ENCODE measurements around the gene SLC7A10. TPM values are rescaled to one million over a fixed set of nuclear protein-coding genes. Genes with fewer than 3 reads are reported as not detected.

Gene SLC7A10
- total and polyA plus RNA-seq, 4 donors = 0.63 TPM; not detected in 3

DNA sequence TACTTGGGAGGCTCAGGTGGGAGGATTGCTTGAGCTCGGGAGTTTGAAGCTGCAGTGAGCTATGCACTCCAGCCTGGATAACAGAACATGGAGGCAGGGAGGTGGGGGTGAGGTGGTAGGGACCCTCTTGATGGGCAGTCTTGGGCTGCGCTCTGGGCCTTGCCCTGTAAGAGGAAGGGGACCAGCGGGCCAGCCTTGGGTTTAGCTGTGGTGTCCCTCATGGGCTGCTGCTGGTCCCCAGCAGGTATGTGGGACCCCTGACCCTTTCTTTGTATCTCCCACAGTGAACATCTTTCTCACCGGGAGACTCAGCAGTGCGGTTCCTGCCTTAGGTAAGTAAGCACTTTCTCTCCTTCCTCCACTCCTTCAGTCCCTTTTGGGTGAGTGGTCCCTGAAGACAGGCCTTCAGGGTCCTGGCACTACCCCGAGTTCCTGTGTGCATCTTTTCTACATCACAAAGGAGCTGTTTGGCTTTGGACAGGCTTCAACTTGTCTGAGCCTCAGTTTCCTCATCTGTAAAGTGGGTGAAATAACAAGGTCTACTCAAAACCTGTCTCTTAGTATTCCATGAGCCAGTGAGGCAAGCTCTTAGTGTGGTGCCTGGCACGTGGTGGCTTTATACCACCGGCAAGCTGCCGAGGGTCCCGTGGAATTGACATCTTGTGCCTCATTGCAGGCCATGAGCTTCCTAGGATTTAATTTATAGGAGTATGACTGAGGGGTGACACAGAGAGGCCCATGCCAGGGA, 29.0 kb downstream of the SLC7A10 start:
- no peaks in the 10 kb centered on the region for H3K36me3 ChIP-seq (ENCODE audit: control insufficient read depth in 1 of 2, insufficient read depth in 2 of 2, low read length in 1 of 2)
- no peaks in the 10 kb centered on the region for H3K9me3 ChIP-seq (ENCODE audit: control insufficient read depth, low read length)
- no peak for DNase-seq
- intact Hi-C loops (cut with DNase I) = no loop called here
- no peak overlapping the region for H3K27ac ChIP-seq (ENCODE audit: low read depth in 1 of 2, low read length in 2 of 2)
- no peak overlapping the region for H3K4me3 ChIP-seq (ENCODE audit: low read length in 2 of 2)
- no peaks in the 10 kb centered on the region for H3K4me1 ChIP-seq (ENCODE audit: control insufficient read depth in 1 of 2, insufficient read depth in 2 of 2, low read length in 2 of 2)
- no peaks in the 10 kb centered on the region for H3K27me3 ChIP-seq (ENCODE audit: control insufficient read depth in 1 of 2, insufficient read depth in 2 of 2, low read length in 1 of 2)
- WGBS, 2 donors = 96 to 97% methylated on average over 10 of the region's 10 CpGs
- no peak for ATAC-seq (ENCODE audit: low FRiP score)

GRCh38 chr19:33195645-33196347, 29.9 kb downstream of the SLC7A10 start:
- Histone ChIP-seq H3K36me3 (ENCODE audit: control insufficient read depth in 1 of 2, insufficient read depth in 2 of 2, low read length in 1 of 2) (no peaks in the 10 kb centered on the region), H3K9me3 (ENCODE audit: control insufficient read depth, low read length) (no peaks in the 10 kb centered on the region), H3K4me1 (ENCODE audit: control insufficient read depth in 1 of 2, insufficient read depth in 2 of 2, low read length in 2 of 2) (no peaks in the 10 kb centered on the region), H3K27ac (ENCODE audit: low read depth in 1 of 2, low read length in 2 of 2) (no peak overlapping the region), H3K27me3 (ENCODE audit: control insufficient read depth in 1 of 2, insufficient read depth in 2 of 2, low read length in 1 of 2) (no peaks in the 10 kb centered on the region), H3K4me3 (ENCODE audit: low read length in 2 of 2) (peak overlapping the region in 1 of 2 donors; percentile 81)
- 81 to 85% methylated on average over 17 of the region's 17 CpGs for WGBS, 2 donors
- no peak for DNase-seq
- intact Hi-C loops (cut with DNase I) = no loop called here
- ATAC-seq (ENCODE audit: low FRiP score) = peak; percentile 20

- H3K27me3 ChIP-seq (ENCODE audit: control insufficient read depth in 1 of 2, insufficient read depth in 2 of 2, low read length in 1 of 2) = no peaks in the 10 kb centered on the region
- peak; percentile 49 for ATAC-seq (ENCODE audit: low FRiP score)
- no peaks in the 10 kb centered on the region for H3K36me3 ChIP-seq (ENCODE audit: control insufficient read depth in 1 of 2, insufficient read depth in 2 of 2, low read length in 1 of 2)
- no peaks in the 10 kb centered on the region for H3K9me3 ChIP-seq (ENCODE audit: control insufficient read depth, low read length)
- no peak overlapping the region for H3K27ac ChIP-seq (ENCODE audit: low read depth in 1 of 2, low read length in 2 of 2)
- DNase-seq = peak in 1 of 2 donors; percentile 67
- no peaks in the 10 kb centered on the region for H3K4me1 ChIP-seq (ENCODE audit: control insufficient read depth in 1 of 2, insufficient read depth in 2 of 2, low read length in 2 of 2)
- peak overlapping the region; percentile 76 to 81 for H3K4me3 ChIP-seq (ENCODE audit: low read length in 2 of 2)
- intact Hi-C loops (cut with DNase I) = no loop called here
- 1% methylated on average over 34 to 49 of the region's 49 CpGs for WGBS, 2 donors
These were observed 30.6 kb downstream of the SLC7A10 start for GRCh38 chr19:33194886-33195644.

- DNase-seq (no peak), ATAC-seq (ENCODE audit: low FRiP score) (no peak)
These were observed 31.1 kb downstream of the SLC7A10 start for GRCh38 chr19:33194532-33194885.

GRCh38 chr19:33193865-33194362, 31.7 kb downstream of the SLC7A10 start, which contains the start of gene LRP3:
Gene LRP3, plus strand, starts transcription at chr19:33194330. Its CDS starts 456 bp downstream, at chr19:33194786.
- WGBS, 2 donors = 4 to 8% methylated on average over 22 to 50 of the region's 50 CpGs
- intact Hi-C loops (cut with DNase I) = no loop called here
- peak within 1 kb of the TSS; percentile 76 to 81 for H3K4me3 ChIP-seq (ENCODE audit: low read length in 2 of 2)
- H3K36me3 ChIP-seq (ENCODE audit: control insufficient read depth in 1 of 2, insufficient read depth in 2 of 2, low read length in 1 of 2) = no peaks in the 10 kb centered on the region
- no peaks in the 10 kb centered on the region for H3K27me3 ChIP-seq (ENCODE audit: control insufficient read depth in 1 of 2, insufficient read depth in 2 of 2, low read length in 1 of 2)
- H3K4me1 ChIP-seq (ENCODE audit: control insufficient read depth in 1 of 2, insufficient read depth in 2 of 2, low read length in 2 of 2) = no peaks in the 10 kb centered on the region
- ATAC-seq (ENCODE audit: low FRiP score) = peak; percentile 73
- H3K9me3 ChIP-seq (ENCODE audit: control insufficient read depth, low read length) = no peaks in the 10 kb centered on the region
- DNase-seq = peak; percentile 65 to 79
- H3K27ac ChIP-seq (ENCODE audit: low read depth in 1 of 2, low read length in 2 of 2) = no peak within 1 kb of the TSS

More at GRCh38 chr19:33194532-33194885, 31.1 kb downstream of the SLC7A10 start:
- H3K4me3 ChIP-seq (ENCODE audit: low read length in 2 of 2) = peak overlapping the region; percentile 76 to 81
- 0 to 1% methylated on average over 18 to 57 of the region's 57 CpGs for WGBS, 2 donors
- no peak overlapping the region for H3K27ac ChIP-seq (ENCODE audit: low read depth in 1 of 2, low read length in 2 of 2)
- H3K9me3 ChIP-seq (ENCODE audit: control insufficient read depth, low read length) = no peaks in the 10 kb centered on the region
- intact Hi-C loops (cut with DNase I) = no loop called here
- no peaks in the 10 kb centered on the region for H3K36me3 ChIP-seq (ENCODE audit: control insufficient read depth in 1 of 2, insufficient read depth in 2 of 2, low read length in 1 of 2)
- no peaks in the 10 kb centered on the region for H3K27me3 ChIP-seq (ENCODE audit: control insufficient read depth in 1 of 2, insufficient read depth in 2 of 2, low read length in 1 of 2)
- H3K4me1 ChIP-seq (ENCODE audit: control insufficient read depth in 1 of 2, insufficient read depth in 2 of 2, low read length in 2 of 2) = no peaks in the 10 kb centered on the region

- Histone ChIP-seq H3K4me3 (ENCODE audit: low read length in 2 of 2) (no peak overlapping the region), H3K27ac (ENCODE audit: low read depth in 1 of 2, low read length in 2 of 2) (no peak overlapping the region), H3K36me3 (ENCODE audit: control insufficient read depth in 1 of 2, insufficient read depth in 2 of 2, low read length in 1 of 2) (no peaks in the 10 kb centered on the region), H3K4me1 (ENCODE audit: control insufficient read depth in 1 of 2, insufficient read depth in 2 of 2, low read length in 2 of 2) (no peaks in the 10 kb centered on the region), H3K27me3 (ENCODE audit: control insufficient read depth in 1 of 2, insufficient read depth in 2 of 2, low read length in 1 of 2) (no peaks in the 10 kb centered on the region), H3K9me3 (ENCODE audit: control insufficient read depth, low read length) (no peaks in the 10 kb centered on the region)
- DNase-seq = peak; percentile 40 to 45
- intact Hi-C loops (cut with DNase I) = no loop called here
- 82 to 86% methylated on average over 8 of the region's 8 CpGs for WGBS, 2 donors
- no peak for ATAC-seq (ENCODE audit: low FRiP score)
These were observed 32.3 kb downstream of the SLC7A10 start for GRCh38 chr19:33193269-33193864.

GRCh38 chr19:33192010-33192409, 33.6 kb downstream of the SLC7A10 start:
- H3K4me1 ChIP-seq (ENCODE audit: control insufficient read depth in 1 of 2, insufficient read depth in 2 of 2, low read length in 2 of 2) = no peaks in the 10 kb centered on the region
- peak; percentile 26 to 50 for DNase-seq
- H3K4me3 ChIP-seq (ENCODE audit: low read length in 2 of 2) = no peak overlapping the region
- no peak for ATAC-seq (ENCODE audit: low FRiP score)
- intact Hi-C loops (cut with DNase I) = no loop called here
- no peaks in the 10 kb centered on the region for H3K27me3 ChIP-seq (ENCODE audit: control insufficient read depth in 1 of 2, insufficient read depth in 2 of 2, low read length in 1 of 2)
- H3K27ac ChIP-seq (ENCODE audit: low read depth in 1 of 2, low read length in 2 of 2) = no peak overlapping the region
- 74 to 77% methylated on average over 7 of the region's 7 CpGs for WGBS, 2 donors
- no peaks in the 10 kb centered on the region for H3K9me3 ChIP-seq (ENCODE audit: control insufficient read depth, low read length)
- no peaks in the 10 kb centered on the region for H3K36me3 ChIP-seq (ENCODE audit: control insufficient read depth in 1 of 2, insufficient read depth in 2 of 2, low read length in 1 of 2)

DNA sequence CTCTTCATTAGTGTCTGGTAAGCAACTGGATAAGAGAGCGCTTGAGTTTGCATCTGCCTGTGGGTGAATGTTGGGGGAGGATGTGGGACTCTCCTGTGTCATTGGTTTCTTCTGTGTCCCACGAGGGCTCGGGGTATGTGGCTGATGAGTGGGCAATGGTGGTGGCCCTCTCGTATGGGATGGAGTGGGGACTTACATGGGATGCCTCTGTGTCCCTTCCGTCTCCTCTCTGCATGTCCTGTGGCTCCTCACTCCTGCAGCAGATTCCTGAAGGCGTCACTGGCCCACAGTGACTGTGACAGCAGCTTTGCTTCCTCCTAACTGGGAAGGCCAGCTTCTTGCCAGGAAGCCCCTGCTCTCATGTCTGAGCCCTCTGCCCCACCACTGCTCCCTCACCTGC, 34.1 kb downstream of the SLC7A10 start:
- no peak overlapping the region for H3K4me3 ChIP-seq (ENCODE audit: low read length in 2 of 2)
- no peaks in the 10 kb centered on the region for H3K27me3 ChIP-seq (ENCODE audit: control insufficient read depth in 1 of 2, insufficient read depth in 2 of 2, low read length in 1 of 2)
- ATAC-seq (ENCODE audit: low FRiP score) (no peak), DNase-seq (peak; percentile 21 to 32)
- H3K36me3 ChIP-seq (ENCODE audit: control insufficient read depth in 1 of 2, insufficient read depth in 2 of 2, low read length in 1 of 2) = no peaks in the 10 kb centered on the region
- H3K27ac ChIP-seq (ENCODE audit: low read depth in 1 of 2, low read length in 2 of 2) = no peak overlapping the region
- 95 to 96% methylated on average over 6 of the region's 6 CpGs for WGBS, 2 donors
- H3K9me3 ChIP-seq (ENCODE audit: control insufficient read depth, low read length) = no peaks in the 10 kb centered on the region
- intact Hi-C loops (cut with DNase I) = no loop called here
- H3K4me1 ChIP-seq (ENCODE audit: control insufficient read depth in 1 of 2, insufficient read depth in 2 of 2, low read length in 2 of 2) = no peaks in the 10 kb centered on the region
